Loucy (cell line): ENCODE measurements around the gene ROS1.

Experiments used
- EZH2phosphoT487 ChIP-seq: fragments of 200-600 bp; IDR thresholded peaks from 2 replicates; pipeline ENCODE4 v1.6.1; 2018; ENCODE audit warnings: antibody characterized with exemption, mild to moderate bottlenecking, moderate library complexity, borderline replicate concordance
- TF ChIP-seq, protein P1 (sequence below): fragments of 200-600 bp; sonication (generic); conservative IDR thresholded peaks from 2 replicates; pipeline ENCODE4 v1.5.1; 2014; ENCODE audit warnings: mild to moderate bottlenecking, antibody characterized with exemption, low read length

DNA sequence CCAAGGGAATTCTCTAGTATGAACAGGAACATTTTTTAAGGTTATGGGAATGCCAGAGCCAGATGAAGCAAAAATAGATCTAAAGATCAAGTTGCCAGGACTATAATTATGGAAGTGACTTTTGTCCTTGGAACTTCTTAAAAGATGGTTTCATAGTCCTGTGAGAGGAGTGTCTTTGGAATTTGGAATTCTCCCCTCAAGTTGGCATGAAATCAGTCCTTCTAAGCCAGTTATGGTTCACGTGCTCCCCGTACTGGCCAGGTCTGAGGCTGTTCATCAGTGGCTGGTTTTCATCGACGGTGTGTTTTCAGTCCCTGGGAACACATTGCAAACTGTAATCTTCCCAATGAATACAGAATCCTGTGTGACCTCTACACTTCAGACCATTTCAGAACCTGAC is 97.2 kb downstream of the ROS1 start:
- TF ChIP-seq, protein P1, sequence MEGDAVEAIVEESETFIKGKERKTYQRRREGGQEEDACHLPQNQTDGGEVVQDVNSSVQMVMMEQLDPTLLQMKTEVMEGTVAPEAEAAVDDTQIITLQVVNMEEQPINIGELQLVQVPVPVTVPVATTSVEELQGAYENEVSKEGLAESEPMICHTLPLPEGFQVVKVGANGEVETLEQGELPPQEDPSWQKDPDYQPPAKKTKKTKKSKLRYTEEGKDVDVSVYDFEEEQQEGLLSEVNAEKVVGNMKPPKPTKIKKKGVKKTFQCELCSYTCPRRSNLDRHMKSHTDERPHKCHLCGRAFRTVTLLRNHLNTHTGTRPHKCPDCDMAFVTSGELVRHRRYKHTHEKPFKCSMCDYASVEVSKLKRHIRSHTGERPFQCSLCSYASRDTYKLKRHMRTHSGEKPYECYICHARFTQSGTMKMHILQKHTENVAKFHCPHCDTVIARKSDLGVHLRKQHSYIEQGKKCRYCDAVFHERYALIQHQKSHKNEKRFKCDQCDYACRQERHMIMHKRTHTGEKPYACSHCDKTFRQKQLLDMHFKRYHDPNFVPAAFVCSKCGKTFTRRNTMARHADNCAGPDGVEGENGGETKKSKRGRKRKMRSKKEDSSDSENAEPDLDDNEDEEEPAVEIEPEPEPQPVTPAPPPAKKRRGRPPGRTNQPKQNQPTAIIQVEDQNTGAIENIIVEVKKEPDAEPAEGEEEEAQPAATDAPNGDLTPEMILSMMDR = no peak
- TF ChIP-seq EZH2phosphoT487 = no peak
